KMS-11 (cell line): Measurements from ENCODE around the gene FAM193A.

Experiments
- H2AFZ ChIP-seq: fragments of 200-600 bp; sonication (generic); 2 replicates; pipeline ENCODE4 v1.6.1; 2016; ENCODE audit warnings: antibody characterized with exemption, mixed run types, low read depth
- H3K27ac ChIP-seq: fragments of 200-600 bp; sonication (generic); 2 replicates; pipeline ENCODE4 v1.6.1; 2016; ENCODE audit warnings: mild to moderate bottlenecking, mixed run types
- H3K27me3 ChIP-seq: fragments of 200-600 bp; sonication (generic); 2 replicates; pipeline ENCODE4 v1.6.1; 2017; ENCODE audit warnings: mild to moderate bottlenecking, low read depth, mixed run types, moderate library complexity; ENCODE audit not compliant: insufficient read depth
- H3K36me3 ChIP-seq: fragments of 200-600 bp; sonication (generic); 2 replicates; pipeline ENCODE4 v1.6.1; 2017; ENCODE audit warnings: mild to moderate bottlenecking, mixed run types; ENCODE audit not compliant: insufficient read depth
- H3K4me1 ChIP-seq: fragments of 200-600 bp; sonication (generic); 2 replicates; pipeline ENCODE4 v1.6.1; 2016; ENCODE audit warnings: mild to moderate bottlenecking, low read depth, mixed run types; ENCODE audit not compliant: poor library complexity, severe bottlenecking
- H3K4me2 ChIP-seq: fragments of 200-600 bp; sonication (generic); 2 replicates; pipeline ENCODE4 v1.7.0; 2016; ENCODE audit warnings: mild to moderate bottlenecking, mixed run types
- H3K4me3 ChIP-seq: fragments of 200-600 bp; sonication (generic); IDR thresholded peaks from 2 replicates; pipeline ENCODE4 v1.6.1; 2017; ENCODE audit warnings: low read depth, low read length, mixed read lengths; ENCODE audit not compliant: insufficient read depth
- H3K79me2 ChIP-seq: fragments of 200-600 bp; sonication (generic); 2 replicates; pipeline ENCODE4 v1.6.1; 2016; ENCODE audit warnings: low read depth, mixed run types; ENCODE audit not compliant: insufficient read depth
- H3K9ac ChIP-seq: fragments of 200-600 bp; sonication (generic); 2 replicates; pipeline ENCODE4 v1.6.1; 2016; ENCODE audit warnings: mild to moderate bottlenecking, mixed run types
- H4K20me1 ChIP-seq: fragments of 200-600 bp; sonication (generic); 2 replicates; pipeline ENCODE4 v1.6.1; 2016; ENCODE audit warnings: mild to moderate bottlenecking, mixed run types; ENCODE audit not compliant: insufficient read depth
- TF ChIP-seq, protein P1 (sequence below): fragments of 200-600 bp; sonication (generic); conservative IDR thresholded peaks from 2 replicates; pipeline ENCODE4 v1.6.1; 2017; ENCODE audit warnings: low read depth, mild to moderate bottlenecking, antibody characterized with exemption, low read length, moderate library complexity, mixed read lengths

Gene FAM193A

DNA sequence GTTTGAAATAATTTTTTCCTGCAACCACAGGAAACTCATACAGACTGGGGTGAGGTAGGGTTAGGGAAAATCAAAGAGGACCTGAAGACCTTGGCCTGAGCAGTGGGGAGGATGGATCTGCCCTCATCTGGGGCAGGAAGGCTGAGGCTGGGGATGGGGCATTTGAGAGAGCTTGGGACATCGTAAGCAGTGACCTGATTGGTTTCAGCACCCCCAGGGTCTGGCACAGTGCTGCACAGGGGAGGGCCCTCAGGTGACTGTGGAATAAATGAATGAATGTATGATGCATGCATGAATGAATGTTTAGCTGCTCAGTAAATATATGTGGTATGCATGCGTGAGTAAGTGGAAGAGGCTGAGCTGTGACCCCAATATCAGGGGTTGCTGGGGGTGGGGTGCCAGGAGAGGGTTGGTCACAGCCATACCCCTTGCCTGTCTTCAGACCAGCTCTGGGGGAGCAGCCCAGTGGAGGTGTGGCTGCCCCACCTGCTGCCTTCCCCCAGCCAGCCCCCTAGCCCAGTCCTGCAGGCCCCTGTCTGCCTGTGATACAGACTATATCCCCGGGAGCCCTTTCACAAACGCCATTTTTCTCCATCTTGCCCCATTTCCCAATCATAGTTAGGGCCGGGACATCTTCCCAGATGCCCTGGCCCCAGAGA lies 230.7 kb downstream of the FAM193A start:
- Histone ChIP-seq H3K4me3 (no peak overlapping the region), H3K27me3 (no peaks in the 10 kb centered on the region), H4K20me1 (no peaks in the 10 kb centered on the region), H3K79me2 (no peaks in the 10 kb centered on the region), H3K36me3 (no peaks in the 10 kb centered on the region), H3K4me1 (peaks cover 6% of the 10 kb centered on the region), H3K9ac (no peak overlapping the region), H3K27ac (no peak overlapping the region), H3K4me2 (no peak overlapping the region), H2AFZ (no peak overlapping the region)
- TF ChIP-seq, protein P1, sequence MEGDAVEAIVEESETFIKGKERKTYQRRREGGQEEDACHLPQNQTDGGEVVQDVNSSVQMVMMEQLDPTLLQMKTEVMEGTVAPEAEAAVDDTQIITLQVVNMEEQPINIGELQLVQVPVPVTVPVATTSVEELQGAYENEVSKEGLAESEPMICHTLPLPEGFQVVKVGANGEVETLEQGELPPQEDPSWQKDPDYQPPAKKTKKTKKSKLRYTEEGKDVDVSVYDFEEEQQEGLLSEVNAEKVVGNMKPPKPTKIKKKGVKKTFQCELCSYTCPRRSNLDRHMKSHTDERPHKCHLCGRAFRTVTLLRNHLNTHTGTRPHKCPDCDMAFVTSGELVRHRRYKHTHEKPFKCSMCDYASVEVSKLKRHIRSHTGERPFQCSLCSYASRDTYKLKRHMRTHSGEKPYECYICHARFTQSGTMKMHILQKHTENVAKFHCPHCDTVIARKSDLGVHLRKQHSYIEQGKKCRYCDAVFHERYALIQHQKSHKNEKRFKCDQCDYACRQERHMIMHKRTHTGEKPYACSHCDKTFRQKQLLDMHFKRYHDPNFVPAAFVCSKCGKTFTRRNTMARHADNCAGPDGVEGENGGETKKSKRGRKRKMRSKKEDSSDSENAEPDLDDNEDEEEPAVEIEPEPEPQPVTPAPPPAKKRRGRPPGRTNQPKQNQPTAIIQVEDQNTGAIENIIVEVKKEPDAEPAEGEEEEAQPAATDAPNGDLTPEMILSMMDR = no peak

DNA sequence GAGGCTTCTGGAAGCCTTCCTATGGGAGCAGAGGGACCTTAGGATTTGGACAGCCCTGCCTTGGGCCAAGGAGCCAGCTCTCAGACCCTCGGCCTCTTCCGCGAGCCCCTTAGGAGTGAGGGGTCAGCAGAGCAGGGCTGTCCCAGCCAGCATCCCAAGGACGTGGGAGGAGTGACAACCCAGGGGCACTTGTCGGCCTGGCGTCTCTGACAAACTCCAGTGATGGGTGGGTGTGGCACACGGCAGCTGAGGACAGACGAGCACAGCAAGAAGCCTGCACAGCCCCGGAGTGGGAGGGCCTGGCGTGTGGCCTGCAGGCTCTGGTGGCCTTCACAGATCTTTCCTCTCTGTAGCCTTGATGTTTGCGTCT lies 231.2 kb downstream of the FAM193A start:
- Histone ChIP-seq H3K4me1 (peaks cover 6% of the 10 kb centered on the region), H3K36me3 (no peaks in the 10 kb centered on the region), H3K4me3 (no peak overlapping the region), H3K79me2 (no peaks in the 10 kb centered on the region), H3K4me2 (no peak overlapping the region), H3K27me3 (no peaks in the 10 kb centered on the region), H3K9ac (no peak overlapping the region), H3K27ac (no peak overlapping the region), H4K20me1 (no peaks in the 10 kb centered on the region), H2AFZ (no peak overlapping the region)
- TF ChIP-seq, protein P1 = no peak

DNA sequence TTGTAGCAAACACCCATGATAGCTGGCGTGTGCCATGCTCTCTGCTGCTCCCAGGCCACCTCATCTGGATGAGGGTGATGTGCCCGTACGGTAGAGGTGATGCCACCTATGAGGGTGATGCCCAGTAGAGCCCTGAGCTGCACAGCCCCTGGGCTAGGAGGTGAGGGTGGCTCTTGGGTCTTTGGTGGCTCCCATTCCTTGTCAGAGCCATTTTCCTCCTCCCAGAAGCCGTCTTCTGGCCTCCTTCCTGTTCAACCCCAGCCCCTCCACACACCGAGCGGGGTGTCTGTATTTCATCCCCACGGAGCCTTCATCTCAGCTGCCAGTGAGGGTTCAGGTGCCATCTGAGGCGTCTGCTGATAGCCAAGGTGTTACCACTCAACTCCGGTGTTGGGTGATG lies 231.7 kb downstream of the FAM193A start:
- Histone ChIP-seq H3K4me1 (peaks cover 6% of the 10 kb centered on the region), H3K9ac (no peak overlapping the region), H4K20me1 (no peaks in the 10 kb centered on the region), H2AFZ (no peak overlapping the region), H3K36me3 (no peaks in the 10 kb centered on the region), H3K27me3 (no peaks in the 10 kb centered on the region), H3K27ac (no peak overlapping the region), H3K4me2 (no peak overlapping the region), H3K4me3 (no peak overlapping the region), H3K79me2 (no peaks in the 10 kb centered on the region)
- TF ChIP-seq, protein P1 = no peak

DNA sequence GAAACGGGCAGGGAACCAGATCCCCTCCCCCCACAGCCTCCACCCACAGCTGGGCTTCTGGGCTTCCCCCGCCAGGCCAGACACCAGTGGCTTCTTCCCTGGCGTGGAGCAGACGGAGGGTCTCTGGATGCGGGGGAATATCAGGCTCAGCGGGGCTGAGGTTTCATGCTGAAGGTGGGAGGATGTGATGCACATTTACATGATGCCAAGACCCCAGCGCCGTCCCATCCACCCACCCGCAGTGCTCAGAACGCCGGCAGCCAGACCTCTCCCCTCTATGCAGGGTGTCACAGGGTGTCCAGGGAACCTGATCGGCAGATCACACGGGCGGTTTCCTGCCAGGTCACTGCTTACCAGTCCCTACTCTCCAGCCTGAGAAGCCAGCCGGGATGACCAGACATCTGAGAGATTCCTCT lies 232.5 kb downstream of the FAM193A start:
- Histone ChIP-seq H3K4me2 (no peak overlapping the region), H3K36me3 (no peaks in the 10 kb centered on the region), H4K20me1 (no peaks in the 10 kb centered on the region), H3K79me2 (no peaks in the 10 kb centered on the region), H3K4me3 (no peak overlapping the region), H2AFZ (no peak overlapping the region), H3K9ac (no peak overlapping the region), H3K27me3 (no peaks in the 10 kb centered on the region), H3K27ac (no peak overlapping the region), H3K4me1 (peaks cover 6% of the 10 kb centered on the region)
- TF ChIP-seq, protein P1 = no peak
